H1 (cell line): ENCODE data around the gene CHRM1. TPM values are rescaled to one million over a fixed set of nuclear protein-coding genes. Genes with fewer than 3 reads are reported as not detected.

ENCODE experiments used
- CTCF ChIA-PET: fragments of 300-600 bp; sonication (Branson Sonifier 250); formaldehyde crosslinking; loops from one replicate; lab custom pipeline; 2021; ENCODE audit not compliant: partially characterized antibody; lab: Charles Lee
- POLR2A ChIA-PET: fragments of 300-600 bp; sonication (Branson Sonifier 250); formaldehyde crosslinking; loops from one replicate; lab custom pipeline; 2021; ENCODE audit warnings: inconsistent platforms; ENCODE audit not compliant: partially characterized antibody; lab: Charles Lee
- DNase-seq, 2 experiments: peaks; one replicate each; pipeline versions ENCODE4 v3.0.0 to v3.0.0-alpha.2; 2010 to 2022; ENCODE audit warnings: low spot score in 2 of 2, low read depth in 1 of 2, mixed read lengths in 1 of 2
- FAIRE-seq: peaks from 2 replicates; lab custom pipeline; 2011; peaks lifted over from hg19 to GRCh38; lab: Jason Lieb, UNC
- H2AFZ ChIP-seq: 2 replicates; pipeline ENCODE4 v1.8.1; 2012; ENCODE audit warnings: low read length, inconsistent platforms
- H2AK5ac ChIP-seq: 2 replicates; pipeline ENCODE4 v1.6.1; 2013; ENCODE audit warnings: low read depth, low read length
- H2BK120ac ChIP-seq: replicated peaks from 2 replicates; pipeline ENCODE3; 2013; ENCODE audit warnings: low read depth, low read length, inconsistent platforms
- H2BK12ac ChIP-seq: 2 replicates; pipeline ENCODE4 v1.6.1; 2013; ENCODE audit warnings: low read depth, low read length
- H2BK15ac ChIP-seq: 2 replicates; pipeline ENCODE4 v1.6.1; 2013; ENCODE audit warnings: low read length
- H2BK20ac ChIP-seq: 2 replicates; pipeline ENCODE4 v1.6.1; 2013; ENCODE audit warnings: low read length
- H2BK5ac ChIP-seq: 2 replicates; pipeline ENCODE4 v1.6.1; 2013; ENCODE audit warnings: low read depth, low read length
- H3K14ac ChIP-seq: 2 replicates; pipeline ENCODE4 v1.6.1; 2013; ENCODE audit warnings: inconsistent platforms; ENCODE audit not compliant: insufficient read length
- H3K18ac ChIP-seq: 2 replicates; pipeline ENCODE4 v1.6.1; 2013; ENCODE audit warnings: low read length; ENCODE audit errors: extremely low read depth
- H3K23ac ChIP-seq: 2 replicates; pipeline ENCODE4 v1.6.1; 2013; ENCODE audit warnings: inconsistent platforms; ENCODE audit not compliant: insufficient read length
- H3K23me2 ChIP-seq: 2 replicates; pipeline ENCODE4 v1.6.1; 2013; ENCODE audit warnings: low read depth, low read length
- H3K27ac ChIP-seq: 2 replicates; pipeline ENCODE4 v1.6.1; 2011; ENCODE audit warnings: low read depth, low read length, inconsistent platforms
- H3K27me3 ChIP-seq, 4 experiments: replicated peaks in 1 of 4; 1 replicate in 1 of 4; 2 replicates in 3 of 4; pipeline versions ENCODE4 v1.6.1 to v1.8.1; 2011 to 2013; ENCODE audit warnings: low read length in 3 of 4, mild to moderate bottlenecking in 3 of 4, inconsistent platforms in 2 of 4, mixed read lengths in 2 of 4, moderate library complexity in 1 of 4; ENCODE audit not compliant: control insufficient read depth in 3 of 4, insufficient read depth in 3 of 4; ENCODE audit errors: extremely low read depth in 1 of 4
- H3K36me3 ChIP-seq, 4 experiments: 2 replicates each; pipeline versions ENCODE4 v1.6.1 to v1.8.1; 2011 to 2013; ENCODE audit warnings: mild to moderate bottlenecking in 4 of 4, low read length in 3 of 4, moderate library complexity in 2 of 4, control low read depth in 1 of 4, inconsistent platforms in 1 of 4; ENCODE audit not compliant: insufficient read depth in 4 of 4, control insufficient read depth in 2 of 4
- H3K4ac ChIP-seq: replicated peaks from 2 replicates; pipeline ENCODE3; 2013; ENCODE audit warnings: low read length, low read depth, mixed read lengths, inconsistent platforms; ENCODE audit not compliant: insufficient read length
- H3K4me1 ChIP-seq, 4 experiments: replicated peaks in 1 of 4; 1 replicate in 1 of 4; 2 replicates in 3 of 4; pipeline versions ENCODE4 v1.6.1 to v1.8.1; 2011 to 2013; ENCODE audit warnings: low read length in 3 of 4, inconsistent platforms in 2 of 4, mixed read lengths in 1 of 4; ENCODE audit not compliant: insufficient read depth in 4 of 4, control insufficient read depth in 3 of 4
- H3K4me2 ChIP-seq, 2 experiments: 2 replicates each; pipeline versions ENCODE4 v1.6.1 to v1.8.1; 2011 to 2013; ENCODE audit warnings: low read depth in 2 of 2, low read length in 2 of 2, control low read depth in 1 of 2, inconsistent platforms in 1 of 2, mild to moderate bottlenecking in 1 of 2; ENCODE audit not compliant: insufficient read depth in 1 of 2
- H3K4me3 ChIP-seq, 4 experiments: fragments of 200-600, 300-600 bp in 1 of 4; sonication (generic), shearing (Covaris generic), sonication (Bioruptor Twin) in 1 of 4; 2 replicates each; pipeline versions ENCODE4 v1.5.1 to v1.8.1; 2011 to 2016; ENCODE audit warnings: low read length in 4 of 4, low read depth in 3 of 4, control low read depth in 2 of 4, inconsistent platforms in 2 of 4, mild to moderate bottlenecking in 2 of 4, mixed read lengths in 1 of 4, moderate library complexity in 1 of 4; ENCODE audit not compliant: insufficient read depth in 2 of 4; ENCODE audit errors: extremely low read depth in 1 of 4
- H3K56ac ChIP-seq: replicated peaks from 2 replicates; pipeline ENCODE3; 2013; ENCODE audit warnings: low read depth, mild to moderate bottlenecking, mixed read lengths, low read length, inconsistent platforms; ENCODE audit not compliant: insufficient read length
- H3K79me1 ChIP-seq: 2 replicates; pipeline ENCODE4 v1.6.1; 2013; ENCODE audit warnings: low read depth, low read length, control low read depth
- H3K79me2 ChIP-seq, 2 experiments: 2 replicates each; pipeline versions ENCODE4 v1.6.1 to v1.8.1; 2012 to 2013; ENCODE audit warnings: low read length in 2 of 2, mild to moderate bottlenecking in 2 of 2, inconsistent platforms in 1 of 2; ENCODE audit not compliant: insufficient read depth in 2 of 2, control insufficient read depth in 1 of 2
- H3K9ac ChIP-seq, 4 experiments: replicated peaks in 1 of 4; 1 replicate in 1 of 4; 2 replicates in 3 of 4; pipeline versions ENCODE4 v1.6.1 to v1.8.1; 2011 to 2013; ENCODE audit warnings: low read depth in 3 of 4, low read length in 3 of 4, control low read depth in 2 of 4, mild to moderate bottlenecking in 2 of 4, moderate library complexity in 2 of 4, inconsistent platforms in 1 of 4; ENCODE audit errors: extremely low read depth in 1 of 4
- H3K9me3 ChIP-seq, 2 experiments: 2 replicates each; pipeline versions ENCODE4 v1.6.1 to v1.8.1; 2012 to 2013; ENCODE audit warnings: mild to moderate bottlenecking in 2 of 2, moderate library complexity in 2 of 2, control low read depth in 1 of 2, inconsistent platforms in 1 of 2, low read depth in 1 of 2, low read length in 1 of 2, mixed read lengths in 1 of 2; ENCODE audit not compliant: insufficient read depth in 2 of 2
- H4K20me1 ChIP-seq, 2 experiments: replicated peaks in 1 of 2; 2 replicates each; pipeline versions ENCODE3 to v1.8.1; 2011 to 2013; ENCODE audit warnings: inconsistent platforms in 2 of 2, low read length in 2 of 2, mild to moderate bottlenecking in 1 of 2; ENCODE audit not compliant: insufficient read depth in 2 of 2, control insufficient read depth in 1 of 2
- H4K5ac ChIP-seq: 2 replicates; pipeline ENCODE4 v1.6.1; 2013; ENCODE audit warnings: low read length, low read depth, mixed read lengths, inconsistent platforms; ENCODE audit not compliant: insufficient read length
- H4K8ac ChIP-seq: 2 replicates; pipeline ENCODE4 v1.8.0; 2013; ENCODE audit warnings: mild to moderate bottlenecking, moderate library complexity, low read length, inconsistent platforms; ENCODE audit not compliant: insufficient read depth; ENCODE audit errors: extremely low read depth
- H4K91ac ChIP-seq: replicated peaks from 2 replicates; pipeline ENCODE3; 2013; ENCODE audit warnings: low read length, mixed read lengths, inconsistent platforms; ENCODE audit not compliant: insufficient read length
- CHD1 ChIP-seq: IDR thresholded peaks from 2 replicates; pipeline ENCODE4 v1.6.1; 2012; ENCODE audit warnings: low read depth, low read length, improper control_type of control experiment
- CREB1 ChIP-seq: IDR thresholded peaks from 2 replicates; pipeline ENCODE4 v1.6.1; 2012; ENCODE audit warnings: inconsistent platforms
- KDM4A ChIP-seq: IDR thresholded peaks from one replicate; pipeline ENCODE4 v1.7.1; 2012; ENCODE audit warnings: low read depth, mild to moderate bottlenecking, moderate library complexity, low read length, inconsistent platforms; ENCODE audit not compliant: severe bottlenecking
- POLR2AphosphoS5 ChIP-seq: IDR thresholded peaks from 2 replicates; pipeline ENCODE4 v1.6.1; 2011; ENCODE audit warnings: low read depth, low read length
- SAP30 ChIP-seq: fragments of 300-600 bp; sonication (generic); IDR thresholded peaks from 2 replicates; pipeline ENCODE4 v1.7.1; 2012; ENCODE audit warnings: low read length, moderate library complexity, mild to moderate bottlenecking, inconsistent platforms; ENCODE audit not compliant: insufficient read depth, insufficient replicate concordance
- TBP ChIP-seq: IDR thresholded peaks from 2 replicates; pipeline ENCODE4 v1.6.1; 2011; ENCODE audit warnings: low read depth, low read length, improper control_type of control experiment
- YY1 ChIP-seq: IDR thresholded peaks from 2 replicates; pipeline ENCODE4 v1.6.1; 2011; ENCODE audit warnings: low read depth, mild to moderate bottlenecking, low read length
- ZNF274 ChIP-seq: IDR thresholded peaks from 2 replicates; pipeline ENCODE4 v1.7.0; 2012; ENCODE audit warnings: low read length, borderline replicate concordance; ENCODE audit errors: extremely low read depth
- WGBS, 2 experiments: shearing (Covaris generic) in 1 of 2; methylation state at CpG; one replicate each; pipeline versions ENCODE4 v1.1.6 to v1.1.7; 2013 to 2015; ENCODE audit warnings: low lambda C conversion rate in 2 of 2, mixed read lengths in 2 of 2, inconsistent platforms in 1 of 2, low coverage in 1 of 2, missing lambda C conversion rate in 1 of 2; ENCODE audit not compliant: insufficient replicate concordance in 2 of 2, insufficient coverage in 1 of 2, insufficient read length in 1 of 2; ENCODE audit errors: extremely low coverage in 1 of 2, missing lambda C conversion rate in 1 of 2; 5-methylcytosine and 5-hydroxymethylcytosine counted together
- polyA plus RNA-seq, 7 experiments: library from polyadenylated mRNA; depleted of rRNA in 3 of 7; stranded (reverse) in 5 of 7; unstranded in 2 of 7; fragments of >200 nt in 5 of 7; fragments of 200-250 nt in 2 of 7; gene quantifications; 1 replicate in 5 of 7; 2 replicates in 1 of 7; 4 replicates in 1 of 7; pipeline versions ENCODE4 v1.2.1 to v1.2.3, GENCODE V29; 2011 to 2013; ENCODE audit warnings: missing spikeins in 2 of 7, mixed read lengths in 2 of 7
- total RNA-seq: library from RNA; stranded (reverse); fragmentation: NEBNext Ultra II Directional; extraction: Animal tissue kit (Norgen Biotek cat#: 25700); gene quantifications from 2 replicates; pipeline ENCODE4 v1.2.1, GENCODE V29; 2021
- TF ChIP-seq, protein P1 (sequence below): IDR thresholded peaks from 2 replicates; pipeline ENCODE4 v1.6.1; 2012; ENCODE audit warnings: inconsistent platforms

Gene CHRM1
- total and polyA plus RNA-seq, 2 of the 8 experiments (the other 6 are each of a cell fraction or from before 2014, with no cell fraction given) = 0.08 TPM; not detected in 1

- POLR2A ChIA-PET = interaction anchor here (1.5 to 2.9 kb wide), 3 partner anchors 11 to 41 kb away, joined by 3 to 9 read pairs (median 5); no protein-coding TSS in a partner anchor
- no peak overlapping the region; the same call in 1 of the 2 replicates for H4K8ac ChIP-seq
- H3K4me2 ChIP-seq = no peak overlapping the region
- no peak overlapping the region for H3K4me3 ChIP-seq
- WGBS, 2 experiments = 81% methylated on average over 1 of the region's 1 CpG; no CpG with 5 or more reads in 1 of the 2 experiments
- H3K14ac ChIP-seq = no peak overlapping the region
- H4K91ac ChIP-seq = no peak overlapping the region
- no peaks in the 10 kb centered on the region for H3K36me3 ChIP-seq
- H3K4me1 ChIP-seq = peaks cover 6 to 22% (median 12%) of the 10 kb centered on the region in 4 experiments; a peak in 6 of 7 replicates
- DNase-seq = no peak
- CTCF ChIA-PET = interaction anchor here (0.9 to 13.9 kb wide), 6 partner anchors 11 to 90 kb away, joined by 4 to 230 read pairs (median 10); no protein-coding TSS in a partner anchor
- no peak overlapping the region for H3K23ac ChIP-seq
- no peak overlapping the region for H3K4ac ChIP-seq
- peaks cover 0 to 2% of the 10 kb centered on the region in 2 experiments for H4K20me1 ChIP-seq
- peaks cover 15 to 36% (median 31%) of the 10 kb centered on the region in 4 experiments for H3K27me3 ChIP-seq
- H3K9ac ChIP-seq = no peak overlapping the region
- no peak overlapping the region for H3K56ac ChIP-seq
- H2AFZ ChIP-seq = no peak overlapping the region
- no peak overlapping the region for H4K5ac ChIP-seq
- no peak overlapping the region for H2BK12ac ChIP-seq
- peaks cover 16% of the 10 kb centered on the region for H3K23me2 ChIP-seq
- H3K79me2 ChIP-seq = no peaks in the 10 kb centered on the region
- H2BK5ac ChIP-seq = no peak overlapping the region
- H2BK15ac ChIP-seq = no peak overlapping the region
- no peak overlapping the region for H3K27ac ChIP-seq
- H3K9me3 ChIP-seq = no peaks in the 10 kb centered on the region
- no peaks in the 10 kb centered on the region for H3K79me1 ChIP-seq
- H2BK20ac ChIP-seq = no peak overlapping the region
- H2BK120ac ChIP-seq = no peak overlapping the region
- no peak for FAIRE-seq
- H2AK5ac ChIP-seq = no peak overlapping the region
- no peak overlapping the region for H3K18ac ChIP-seq
- no peak for TF ChIP-seq KDM4A
- no peak for TF ChIP-seq CREB1
- TF ChIP-seq, protein P1, sequence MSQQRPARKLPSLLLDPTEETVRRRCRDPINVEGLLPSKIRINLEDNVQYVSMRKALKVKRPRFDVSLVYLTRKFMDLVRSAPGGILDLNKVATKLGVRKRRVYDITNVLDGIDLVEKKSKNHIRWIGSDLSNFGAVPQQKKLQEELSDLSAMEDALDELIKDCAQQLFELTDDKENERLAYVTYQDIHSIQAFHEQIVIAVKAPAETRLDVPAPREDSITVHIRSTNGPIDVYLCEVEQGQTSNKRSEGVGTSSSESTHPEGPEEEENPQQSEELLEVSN = no peak
- no peak for TF ChIP-seq YY1
- TF ChIP-seq TBP = no peak
- TF ChIP-seq POLR2AphosphoS5 = no peak
- TF ChIP-seq CHD1 = no peak
- no peak for TF ChIP-seq ZNF274
- TF ChIP-seq SAP30 = no peak
These were observed 9.5 kb upstream of the CHRM1 start for GRCh38 chr11:62930666-62931065.
